IPS-20b (cell line): ENCODE data around the gene ROR2.

Source experiments
- H3K27ac ChIP-seq: one replicate; pipeline ENCODE4 v1.5.1; 2013; ENCODE audit warnings: low read length
- H3K27me3 ChIP-seq: 2 replicates; pipeline ENCODE4 v1.6.1; 2013; ENCODE audit warnings: mild to moderate bottlenecking, low read length, inconsistent platforms; ENCODE audit not compliant: insufficient read depth
- H3K36me3 ChIP-seq: 2 replicates; pipeline ENCODE4 v1.6.1; 2013; ENCODE audit warnings: low read depth, mild to moderate bottlenecking, inconsistent platforms, low read length, moderate library complexity; ENCODE audit not compliant: insufficient read depth
- H3K4me1 ChIP-seq: 2 replicates; pipeline ENCODE4 v1.6.1; 2013; ENCODE audit warnings: mild to moderate bottlenecking, control low read depth, inconsistent platforms, low read length, moderate library complexity; ENCODE audit not compliant: insufficient read depth
- H3K4me3 ChIP-seq: 2 replicates; pipeline ENCODE4 v1.5.1; 2013; ENCODE audit warnings: mild to moderate bottlenecking, low read length, inconsistent platforms
- H3K9ac ChIP-seq: 2 replicates; pipeline ENCODE4 v1.6.1; 2013; ENCODE audit warnings: low read depth, mild to moderate bottlenecking, inconsistent platforms, low read length, moderate library complexity
- H3K9me3 ChIP-seq: 2 replicates; pipeline ENCODE4 v1.6.1; 2013; ENCODE audit warnings: mild to moderate bottlenecking, low read depth, low read length, inconsistent platforms; ENCODE audit not compliant: insufficient read depth

ROR2 gene

GRCh38 chr9:91884696-91885687 is 65.0 kb downstream of the ROR2 start:
- peak overlapping the region; percentile 34; the same call in 1 of the 2 replicates for H3K9ac ChIP-seq
- no peak overlapping the region for H3K27ac ChIP-seq

DNA sequence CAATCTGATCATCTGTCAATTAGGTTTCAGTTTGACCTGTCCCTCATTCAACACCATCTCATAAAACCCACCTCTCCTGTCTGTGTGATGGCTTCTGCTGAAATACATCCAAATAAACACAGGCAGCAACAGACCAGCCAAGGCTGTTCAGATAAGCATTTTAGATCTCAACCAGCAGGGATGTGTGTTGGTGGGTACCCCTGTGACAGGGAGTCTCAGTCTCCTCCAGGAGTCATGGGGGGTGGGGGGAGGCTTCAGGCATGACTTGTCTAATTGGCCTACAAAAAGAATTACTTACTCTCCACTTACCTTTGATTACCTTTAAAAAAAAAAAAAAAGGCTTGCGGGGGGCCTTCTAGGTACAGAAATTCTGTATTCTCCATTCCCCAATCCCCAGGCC is 65.9 kb downstream of the ROR2 start:
- H3K9me3 ChIP-seq = no peaks in the 10 kb centered on the region
- peaks cover 23% of the 10 kb centered on the region for H3K4me1 ChIP-seq
- no peak overlapping the region for H3K9ac ChIP-seq
- no peak overlapping the region for H3K27ac ChIP-seq
- no peak overlapping the region for H3K4me3 ChIP-seq
- peaks cover 58% of the 10 kb centered on the region for H3K27me3 ChIP-seq
- no peaks in the 10 kb centered on the region for H3K36me3 ChIP-seq

More at GRCh38 chr9:91884696-91885687, 65.0 kb downstream of the ROR2 start:
- Histone ChIP-seq H3K27me3 (peaks cover 66% of the 10 kb centered on the region), H3K9me3 (no peaks in the 10 kb centered on the region), H3K36me3 (no peaks in the 10 kb centered on the region), H3K4me1 (peaks cover 23% of the 10 kb centered on the region), H3K4me3 (peak overlapping the region; percentile 47; the same call in 1 of the 2 replicates)

DNA sequence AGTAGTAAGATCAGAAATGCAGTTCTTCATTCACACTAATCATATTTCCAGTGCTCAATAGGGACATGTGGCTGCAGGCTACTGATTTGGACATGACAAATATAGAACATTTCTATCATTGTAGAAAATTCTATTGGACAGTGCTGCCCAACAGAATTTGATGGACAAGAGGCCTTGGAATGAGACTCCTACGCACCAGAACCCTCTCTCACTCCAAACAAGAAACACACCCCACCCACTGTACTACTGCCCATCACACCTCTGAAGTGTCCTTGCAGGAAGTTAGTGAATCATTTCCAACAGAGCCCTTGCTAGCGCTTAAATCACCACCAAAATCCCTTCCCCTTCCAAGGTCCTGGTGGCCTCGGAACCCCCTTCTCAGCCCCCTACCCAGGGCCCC is 66.5 kb downstream of the ROR2 start:
- Histone ChIP-seq H3K9me3 (no peaks in the 10 kb centered on the region), H3K27ac (no peak overlapping the region), H3K4me3 (no peak overlapping the region)

GRCh38 chr9:91882627-91883026 is 67.4 kb downstream of the ROR2 start:
- Histone ChIP-seq H3K9me3 (no peaks in the 10 kb centered on the region), H3K36me3 (no peaks in the 10 kb centered on the region), H3K27me3 (peaks cover 43% of the 10 kb centered on the region; the same call in 1 of the 2 replicates), H3K27ac (no peak overlapping the region), H3K4me1 (peaks cover 21% of the 10 kb centered on the region), H3K9ac (no peak overlapping the region), H3K4me3 (no peak overlapping the region)

More for the DNA sequence above, 66.5 kb downstream of the ROR2 start:
- H3K4me1 ChIP-seq = peaks cover 23% of the 10 kb centered on the region
- H3K27me3 ChIP-seq = peaks cover 51% of the 10 kb centered on the region
- H3K36me3 ChIP-seq = no peaks in the 10 kb centered on the region
- no peak overlapping the region for H3K9ac ChIP-seq

- Histone ChIP-seq H3K36me3 (no peaks in the 10 kb centered on the region), H3K27me3 (peaks cover 21% of the 10 kb centered on the region; the same call in 1 of the 2 replicates), H3K4me3 (no peak overlapping the region), H3K9ac (no peak overlapping the region), H3K9me3 (no peaks in the 10 kb centered on the region), H3K27ac (no peak overlapping the region), H3K4me1 (peaks cover 23% of the 10 kb centered on the region)
These were observed 69.6 kb downstream of the ROR2 start for GRCh38 chr9:91880378-91880972.

DNA sequence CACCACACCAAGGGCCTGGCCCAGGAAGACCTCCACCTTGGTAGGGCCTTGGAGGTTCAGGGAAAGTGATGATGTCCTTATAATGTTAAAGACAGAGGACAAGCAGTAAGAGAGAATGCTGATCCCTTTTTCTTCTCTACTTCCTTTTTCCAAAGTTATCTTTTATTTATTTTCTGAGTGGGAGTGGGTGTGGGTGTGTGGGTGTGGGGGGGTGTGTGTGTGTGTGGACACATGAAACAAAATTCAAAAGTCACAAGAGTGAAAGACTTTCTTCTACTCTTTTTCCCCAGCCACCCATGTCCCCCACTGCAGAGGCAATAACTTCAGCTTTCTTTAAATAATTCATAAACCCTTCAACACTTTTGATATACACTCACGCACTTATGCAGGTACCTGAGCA is 70.8 kb downstream of the ROR2 start:
- no peaks in the 10 kb centered on the region for H3K9me3 ChIP-seq
- H3K9ac ChIP-seq = no peak overlapping the region
- H3K4me3 ChIP-seq = no peak overlapping the region
- no peaks in the 10 kb centered on the region for H3K36me3 ChIP-seq
- peaks cover 13% of the 10 kb centered on the region for H3K4me1 ChIP-seq
- no peak overlapping the region for H3K27ac ChIP-seq
- peaks cover 11% of the 10 kb centered on the region; the same call in 1 of the 2 replicates for H3K27me3 ChIP-seq

DNA sequence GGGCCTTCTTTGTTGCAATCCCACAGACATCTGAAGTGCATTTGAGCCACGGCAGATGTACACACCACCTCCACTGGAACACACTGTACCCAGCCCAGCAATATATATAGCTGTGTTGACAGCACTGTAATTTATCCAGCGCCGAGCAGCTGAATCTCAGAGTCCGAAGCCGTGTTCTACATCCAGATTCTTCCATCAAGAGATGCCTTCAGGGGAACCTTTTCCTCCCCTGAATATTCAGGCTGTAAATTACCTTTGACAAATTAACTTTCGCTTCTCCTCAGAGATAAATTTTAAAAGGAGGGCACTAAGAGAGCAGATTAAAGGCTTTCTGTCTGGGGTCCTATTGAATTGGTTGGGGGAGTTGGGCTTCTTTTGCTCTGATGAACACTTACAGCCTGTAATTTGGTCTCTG is 76.4 kb downstream of the ROR2 start:
- Histone ChIP-seq H3K27ac (no peak overlapping the region), H3K27me3 (no peaks in the 10 kb centered on the region), H3K9ac (no peak overlapping the region), H3K36me3 (no peaks in the 10 kb centered on the region), H3K4me3 (no peak overlapping the region), H3K9me3 (no peaks in the 10 kb centered on the region), H3K4me1 (peaks cover 13% of the 10 kb centered on the region)

DNA sequence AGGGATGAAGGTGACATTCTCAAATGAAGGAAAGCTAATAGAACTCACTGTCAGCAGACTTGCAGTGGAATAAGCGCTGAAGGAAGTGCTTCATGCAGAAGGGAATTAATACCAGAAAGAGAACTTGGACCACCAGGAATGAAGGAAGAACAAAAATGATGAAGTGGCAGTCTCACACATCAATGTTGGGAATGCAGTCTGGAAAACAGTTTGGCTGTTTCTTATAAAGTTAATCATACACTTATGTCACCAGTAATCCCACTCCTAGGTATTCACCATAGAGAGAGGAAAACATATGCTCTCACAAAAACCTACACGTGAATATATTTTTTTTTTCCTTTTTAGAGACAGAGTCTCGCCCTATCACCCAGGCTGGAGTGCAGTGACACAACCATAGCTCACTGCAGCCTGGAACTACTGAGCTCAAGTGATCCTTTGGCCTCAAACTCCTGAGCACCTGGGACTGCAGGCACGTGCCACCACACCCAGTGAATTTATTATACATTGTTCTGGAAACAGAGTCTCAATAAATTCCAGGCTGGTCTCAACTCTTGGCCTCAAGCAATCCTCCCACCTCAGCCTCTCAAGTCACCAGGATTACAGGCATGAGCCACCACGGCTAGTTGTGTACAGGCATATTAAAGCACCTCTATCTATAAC is 81.2 kb downstream of the ROR2 start:
- no peak overlapping the region for H3K27ac ChIP-seq
- H3K9ac ChIP-seq = no peak overlapping the region
- no peak overlapping the region for H3K4me3 ChIP-seq
- H3K27me3 ChIP-seq = no peaks in the 10 kb centered on the region
- H3K9me3 ChIP-seq = no peaks in the 10 kb centered on the region
- H3K36me3 ChIP-seq = no peaks in the 10 kb centered on the region
- no peaks in the 10 kb centered on the region for H3K4me1 ChIP-seq

DNA sequence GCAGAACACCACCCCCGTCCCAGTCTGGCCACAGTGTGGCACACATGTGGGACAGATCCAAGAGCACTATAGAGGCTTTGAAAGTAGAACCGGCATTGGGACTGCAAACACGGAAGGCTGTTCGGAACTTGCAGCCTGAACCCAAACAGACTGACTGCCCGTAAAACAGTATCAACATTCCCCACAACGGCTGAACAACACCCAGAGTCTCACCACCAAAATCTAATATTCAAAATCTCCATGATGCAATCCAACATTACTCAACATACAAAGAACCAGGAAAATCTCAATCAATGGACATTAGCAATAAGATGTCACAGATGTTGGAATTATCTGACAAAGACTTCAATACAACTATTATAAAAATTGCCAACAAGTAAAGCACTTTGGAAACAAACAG is 82.3 kb downstream of the ROR2 start:
- Histone ChIP-seq H3K4me1 (no peaks in the 10 kb centered on the region), H3K9me3 (no peaks in the 10 kb centered on the region), H3K9ac (no peak overlapping the region), H3K27ac (no peak overlapping the region), H3K4me3 (no peak overlapping the region), H3K27me3 (no peaks in the 10 kb centered on the region), H3K36me3 (no peaks in the 10 kb centered on the region)

DNA sequence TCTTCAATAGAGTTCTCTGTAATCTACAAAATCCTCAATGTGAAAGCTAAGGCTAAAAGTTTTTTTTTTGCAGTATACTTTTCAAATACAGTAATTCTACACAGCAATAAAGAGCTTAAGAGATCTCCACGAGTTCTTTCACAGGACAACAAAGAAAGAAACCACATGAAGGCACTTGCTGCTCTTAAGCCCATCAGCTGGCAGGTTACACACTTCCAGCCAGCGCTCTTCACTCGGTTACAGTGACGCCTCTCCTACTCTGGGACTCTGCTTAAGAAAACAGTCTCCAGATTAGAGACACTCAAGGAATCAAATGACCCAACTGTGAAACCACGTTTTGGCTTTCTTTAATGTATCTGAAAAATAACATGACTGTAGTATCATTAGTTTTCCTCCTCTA is 85.0 kb downstream of the ROR2 start:
- no peaks in the 10 kb centered on the region for H3K36me3 ChIP-seq
- peaks cover 5% of the 10 kb centered on the region; the same call in 1 of the 2 replicates for H3K4me1 ChIP-seq
- no peaks in the 10 kb centered on the region for H3K9me3 ChIP-seq
- no peak overlapping the region for H3K9ac ChIP-seq
- no peak overlapping the region for H3K27ac ChIP-seq
- no peak overlapping the region for H3K4me3 ChIP-seq
- H3K27me3 ChIP-seq = no peaks in the 10 kb centered on the region

GRCh38 chr9:91864380-91864779 is 85.6 kb downstream of the ROR2 start:
- no peaks in the 10 kb centered on the region for H3K9me3 ChIP-seq
- no peak overlapping the region for H3K27ac ChIP-seq
- H3K27me3 ChIP-seq = no peaks in the 10 kb centered on the region
- H3K4me1 ChIP-seq = peaks cover 5% of the 10 kb centered on the region; the same call in 1 of the 2 replicates
- H3K9ac ChIP-seq = no peak overlapping the region
- H3K36me3 ChIP-seq = no peaks in the 10 kb centered on the region
- no peak overlapping the region for H3K4me3 ChIP-seq
